ENCODE results near the gene GMPS. TPM values are rescaled to one million over a fixed set of nuclear protein-coding genes. Genes with fewer than 3 reads are reported as not detected.

The GMPS gene
- polyA plus RNA-seq, 1 donor: 41.3 TPM

Other genes with a start within 250 kb of the GMPS start
- gene PLCH1, start 125.6 kb upstream of the GMPS start, polyA plus RNA-seq (ENCODE audit: insufficient read length): 0.32 TPM
- gene C3orf33, start 64.4 kb upstream of the GMPS start, polyA plus RNA-seq (ENCODE audit: insufficient read length): 3.1 TPM
- gene SLC33A1, start 16.2 kb upstream of the GMPS start, polyA plus RNA-seq (ENCODE audit: insufficient read length): 12.9 TPM
- gene KCNAB1, start 249.9 kb downstream of the GMPS start, polyA plus RNA-seq (ENCODE audit: insufficient read length): 4.3 TPM

All from forelimb muscle (tissue), 1 donor.